Measurements from ENCODE around the gene MTAP.

Gene MTAP

DNA sequence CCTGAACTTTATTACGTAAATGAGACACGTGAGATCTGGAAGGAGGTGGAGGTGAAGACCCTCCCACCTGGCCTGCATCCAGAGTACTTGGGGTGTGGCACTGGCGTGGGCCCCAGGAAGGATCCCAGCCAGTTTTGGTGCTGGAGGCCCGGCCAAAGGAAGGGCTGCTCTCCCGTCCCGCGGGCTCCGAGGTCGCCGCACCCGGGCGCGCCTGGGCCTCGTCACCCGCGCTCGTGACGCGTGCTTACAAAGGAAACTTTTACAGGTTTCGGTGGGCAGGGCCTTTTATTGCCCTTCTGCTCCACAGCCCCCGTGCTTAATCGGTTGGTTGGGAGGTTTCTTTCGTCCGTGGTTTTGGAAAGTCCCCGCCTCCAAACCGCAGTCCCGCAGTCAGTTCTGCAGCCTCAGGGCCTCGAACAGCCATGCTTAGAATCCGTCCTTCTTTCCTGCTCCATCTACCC is 162.5 kb downstream of the MTAP start:
- TF ChIP-seq, protein P1, sequence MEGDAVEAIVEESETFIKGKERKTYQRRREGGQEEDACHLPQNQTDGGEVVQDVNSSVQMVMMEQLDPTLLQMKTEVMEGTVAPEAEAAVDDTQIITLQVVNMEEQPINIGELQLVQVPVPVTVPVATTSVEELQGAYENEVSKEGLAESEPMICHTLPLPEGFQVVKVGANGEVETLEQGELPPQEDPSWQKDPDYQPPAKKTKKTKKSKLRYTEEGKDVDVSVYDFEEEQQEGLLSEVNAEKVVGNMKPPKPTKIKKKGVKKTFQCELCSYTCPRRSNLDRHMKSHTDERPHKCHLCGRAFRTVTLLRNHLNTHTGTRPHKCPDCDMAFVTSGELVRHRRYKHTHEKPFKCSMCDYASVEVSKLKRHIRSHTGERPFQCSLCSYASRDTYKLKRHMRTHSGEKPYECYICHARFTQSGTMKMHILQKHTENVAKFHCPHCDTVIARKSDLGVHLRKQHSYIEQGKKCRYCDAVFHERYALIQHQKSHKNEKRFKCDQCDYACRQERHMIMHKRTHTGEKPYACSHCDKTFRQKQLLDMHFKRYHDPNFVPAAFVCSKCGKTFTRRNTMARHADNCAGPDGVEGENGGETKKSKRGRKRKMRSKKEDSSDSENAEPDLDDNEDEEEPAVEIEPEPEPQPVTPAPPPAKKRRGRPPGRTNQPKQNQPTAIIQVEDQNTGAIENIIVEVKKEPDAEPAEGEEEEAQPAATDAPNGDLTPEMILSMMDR (IDR thresholded peaks at IDR 0.05; ENCODE audit: low read depth, low read length) = no peak
- Histone ChIP-seq H3K36me3 (peaks cover 13% of the 10 kb centered on the region), H3K27ac (no peak overlapping the region), H3K27me3 (ENCODE audit: insufficient read depth, low read depth, severe bottlenecking) (no peaks in the 10 kb centered on the region), H3K9me3 (ENCODE audit: severe bottlenecking) (no peaks in the 10 kb centered on the region), H3K4me3 (ENCODE audit: low read depth, low read length) (no peak overlapping the region)
- no peak for DNase-seq

DNA sequence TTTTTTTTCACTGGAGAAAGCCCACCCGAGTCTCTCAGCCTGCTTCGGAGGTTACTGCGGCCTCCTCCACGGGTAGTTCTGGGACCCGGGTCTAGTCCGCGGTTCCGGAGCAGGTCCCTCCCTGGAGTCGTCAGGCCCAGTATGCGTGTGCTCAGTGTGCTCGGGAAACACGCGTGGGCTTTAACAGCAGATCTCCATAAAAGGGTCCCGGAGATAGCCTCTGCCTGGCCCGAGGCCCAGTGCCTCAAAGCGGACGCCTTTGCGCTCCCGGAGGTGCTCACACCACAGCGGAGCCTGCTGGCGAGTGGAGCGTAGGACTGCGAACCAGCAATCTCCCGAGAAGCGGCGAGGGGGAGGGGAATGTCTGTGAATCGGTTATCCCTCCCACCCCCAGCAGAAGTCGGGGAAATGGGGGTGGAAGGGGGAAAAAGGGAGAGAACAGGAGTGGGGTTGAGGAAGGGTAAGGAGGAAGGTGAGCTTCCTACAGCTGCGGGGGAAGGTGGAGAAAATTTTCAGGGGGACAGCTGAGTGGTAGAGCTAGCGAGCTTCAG is 163.0 kb downstream of the MTAP start:
- no peak for DNase-seq
- peaks cover 18% of the 10 kb centered on the region for H3K36me3 ChIP-seq
- H3K27ac ChIP-seq = no peak overlapping the region
- no peak overlapping the region for H3K4me3 ChIP-seq (ENCODE audit: low read depth, low read length)
- H3K27me3 ChIP-seq (ENCODE audit: insufficient read depth, low read depth, severe bottlenecking) = no peaks in the 10 kb centered on the region
- H3K9me3 ChIP-seq (ENCODE audit: severe bottlenecking) = no peaks in the 10 kb centered on the region
- TF ChIP-seq, protein P1 (IDR thresholded peaks at IDR 0.05; ENCODE audit: low read depth, low read length) = no peak

DNA sequence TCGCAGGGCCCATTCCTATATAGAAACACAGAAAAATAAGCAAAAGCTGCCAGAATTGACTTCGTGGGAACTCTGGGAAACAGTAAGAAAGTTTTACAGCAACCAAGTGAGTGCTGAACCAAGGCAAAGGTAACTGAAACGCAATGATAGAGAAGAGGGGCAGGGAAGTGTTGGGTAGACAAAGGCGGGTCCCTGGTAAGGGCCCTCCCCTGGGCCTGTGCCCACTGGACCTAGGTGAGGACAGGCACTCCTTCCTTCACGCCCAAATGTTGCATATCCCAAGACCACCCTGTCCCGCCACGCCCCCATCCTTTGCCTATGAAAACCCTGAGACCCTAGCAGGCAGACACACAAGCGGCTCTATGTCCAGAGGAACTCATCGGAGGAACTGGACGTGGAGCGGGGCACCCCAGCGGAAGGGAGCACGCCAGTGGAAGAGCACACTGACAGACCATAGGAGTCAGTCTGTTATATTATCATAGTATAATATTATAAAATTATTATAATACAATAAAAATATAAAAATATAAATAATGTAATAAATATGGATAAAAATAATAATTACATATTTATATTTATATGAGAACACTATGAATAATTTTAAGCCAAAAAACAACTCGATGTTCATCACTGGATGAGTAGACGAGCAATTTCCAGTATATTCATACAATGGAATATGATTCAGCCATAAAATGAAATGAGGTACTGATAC is 163.9 kb downstream of the MTAP start:
- no peaks in the 10 kb centered on the region for H3K27me3 ChIP-seq (ENCODE audit: insufficient read depth, low read depth, severe bottlenecking)
- no peak overlapping the region for H3K4me3 ChIP-seq (ENCODE audit: low read depth, low read length)
- H3K9me3 ChIP-seq (ENCODE audit: severe bottlenecking) = no peaks in the 10 kb centered on the region
- TF ChIP-seq, protein P1 (IDR thresholded peaks at IDR 0.05; ENCODE audit: low read depth, low read length) = no peak
- DNase-seq = no peak
- H3K27ac ChIP-seq = no peak overlapping the region
- peaks cover 26% of the 10 kb centered on the region for H3K36me3 ChIP-seq

DNA sequence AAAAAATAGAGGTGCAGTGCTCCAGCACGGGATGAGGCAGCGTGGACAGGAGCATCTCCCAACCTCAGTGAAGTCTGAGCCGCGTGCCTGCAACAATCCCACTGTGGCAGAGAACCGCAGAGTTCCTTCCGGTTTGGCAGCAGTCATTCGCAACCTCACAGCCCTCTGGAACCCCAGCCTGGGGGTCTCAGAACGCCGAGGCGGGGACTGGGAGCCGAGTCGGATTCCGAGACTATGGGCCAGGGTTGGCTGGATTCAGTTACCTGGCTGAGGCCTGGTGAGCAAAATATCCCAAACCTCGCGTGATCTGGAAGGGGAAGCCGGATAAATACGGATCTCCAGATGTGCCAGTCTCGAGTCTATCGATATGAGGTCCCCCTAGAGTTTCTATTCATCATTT is 164.7 kb downstream of the MTAP start:
- no peak overlapping the region for H3K27ac ChIP-seq
- TF ChIP-seq, protein P1 (IDR thresholded peaks at IDR 0.05; ENCODE audit: low read depth, low read length) = no peak
- H3K36me3 ChIP-seq = peaks cover 26% of the 10 kb centered on the region
- DNase-seq = no peak
- H3K27me3 ChIP-seq (ENCODE audit: insufficient read depth, low read depth, severe bottlenecking) = no peaks in the 10 kb centered on the region
- H3K9me3 ChIP-seq (ENCODE audit: severe bottlenecking) = no peaks in the 10 kb centered on the region
- H3K4me3 ChIP-seq (ENCODE audit: low read depth, low read length) = no peak overlapping the region

- TF ChIP-seq, protein P1 (IDR thresholded peaks at IDR 0.05; ENCODE audit: low read depth, low read length) = no peak
- H3K36me3 ChIP-seq = peaks cover 26% of the 10 kb centered on the region
- no peak for DNase-seq
- H3K9me3 ChIP-seq (ENCODE audit: severe bottlenecking) = no peaks in the 10 kb centered on the region
- no peaks in the 10 kb centered on the region for H3K27me3 ChIP-seq (ENCODE audit: insufficient read depth, low read depth, severe bottlenecking)
- no peak overlapping the region for H3K4me3 ChIP-seq (ENCODE audit: low read depth, low read length)
- H3K27ac ChIP-seq = no peak overlapping the region
Measured at GRCh38 chr9:21967702-21968101, 165.3 kb downstream of the MTAP start.
